SU-DHL-6 (cell line): ENCODE data around the gene LRP1B.

Source experiments
- CTCF ChIP-seq: fragments of 200-600 bp; sonication (generic); IDR thresholded peaks from one replicate; pipeline ENCODE4 v1.5.1; 2017; ENCODE audit warnings: antibody characterized with exemption, mild to moderate bottlenecking, low read length, moderate library complexity; ENCODE audit not compliant: insufficient read depth, poor library complexity, severe bottlenecking
- EZH2phosphoT487 ChIP-seq: fragments of 200-600 bp; sonication (generic), shearing (Covaris generic); conservative IDR thresholded peaks from 2 replicates; pipeline ENCODE4 v1.6.1; 2018; ENCODE audit warnings: mild to moderate bottlenecking, antibody characterized with exemption, low read length, moderate library complexity, mixed read lengths

- TF ChIP-seq EZH2phosphoT487 (no peak), CTCF (no peak)
Measured at GRCh38 chr2:142075826-142076225, 55.0 kb downstream of the LRP1B start.
